HCT116 (cell line): Measurements from ENCODE around the gene KCNIP4. TPM values are rescaled to one million over a fixed set of nuclear protein-coding genes. Genes with fewer than 3 reads are reported as not detected.

Experiments
- ATAC-seq: fragments of 200-7000 bp; cut with Tn5 transposase; 2 replicates; pipeline ENCODE4 v1.9.1; 2020; ENCODE audit warnings: mild to moderate bottlenecking, moderate library complexity
- BruUV-seq: library from RNA; stranded (reverse); fragments of 400-500 nt; replicated peaks from 2 replicates; lab custom pipeline; 2021; lab: Mats Ljungman, UMichigan
- CTCF ChIA-PET: fragments of 300-600 bp; sonication (Branson Sonifier 250); formaldehyde crosslinking; loops from one replicate; lab custom pipeline; 2021; ENCODE audit warnings: antibody characterized with exemption; lab: Charles Lee
- POLR2A ChIA-PET: fragments of 300-600, 350-600 bp; sonication (Branson Sonifier 250); formaldehyde crosslinking; loops from one replicate; lab custom pipeline; 2021; ENCODE audit warnings: antibody characterized with exemption; lab: Charles Lee
- RAD21 ChIA-PET, 2 experiments: fragments of 300-600 bp; sonication (Branson Sonifier 250); formaldehyde crosslinking; loops; one replicate each; lab custom pipeline; 2023; ENCODE audit warnings: low total read pairs in 2 of 2; ENCODE audit not compliant: uncharacterized antibody in 2 of 2, unreplicated experiment in 2 of 2, low non-redundant PET in 1 of 2; lab: Charles Lee
- DNase-seq: peaks from one replicate; pipeline ENCODE4 v3.0.0-alpha.2; 2010; ENCODE audit warnings: low read depth, low spot score
- H2AFZ ChIP-seq: fragments of 200-600 bp; shearing (Covaris generic), sonication (generic); 2 replicates; pipeline ENCODE4 v1.6.1; 2017; ENCODE audit warnings: low read depth, mixed run types, mixed read lengths, antibody characterized with exemption, low read length; ENCODE audit not compliant: poor library complexity, severe bottlenecking
- H3K27ac ChIP-seq: 2 replicates; pipeline ENCODE4 v1.5.1; 2012; ENCODE audit warnings: low read depth, low read length
- H3K27me3 ChIP-seq: fragments of 200-600 bp; sonication (generic); 2 replicates; pipeline ENCODE4 v1.6.1; 2016; ENCODE audit warnings: mixed run types, low read length, mixed read lengths; ENCODE audit not compliant: insufficient read depth
- H3K36me3 ChIP-seq, 2 experiments: fragments of 200-500 bp in 1 of 2; fragments of 200-600 bp in 1 of 2; sonication (Bioruptor generic) in 1 of 2; sonication (generic) in 1 of 2; 2 replicates each; pipeline versions ENCODE4 v1.5.1 to v1.6.1; 2014 to 2016; ENCODE audit warnings: low read length in 2 of 2, inconsistent platforms in 1 of 2, mixed read lengths in 1 of 2, mixed run types in 1 of 2; ENCODE audit not compliant: insufficient read depth in 2 of 2, control insufficient read depth in 1 of 2
- H3K4me1 ChIP-seq, 2 experiments: fragments of 200-600 bp in 1 of 2; sonication (generic) in 1 of 2; 2 replicates each; pipeline versions ENCODE4 v1.5.1 to v1.6.1; 2012 to 2017; ENCODE audit warnings: low read length in 2 of 2, inconsistent platforms in 1 of 2, mild to moderate bottlenecking in 1 of 2, mixed read lengths in 1 of 2, mixed run types in 1 of 2, moderate library complexity in 1 of 2; ENCODE audit not compliant: insufficient read depth in 2 of 2, control insufficient read depth in 1 of 2
- H3K4me2 ChIP-seq: fragments of 200-600 bp; sonication (generic); 2 replicates; pipeline ENCODE4 v1.6.1; 2017; ENCODE audit warnings: mixed run types, low read length, mixed read lengths
- H3K4me3 ChIP-seq, 2 experiments: fragments of 200-600 bp in 1 of 2; sonication (generic) in 1 of 2; replicated peaks in 1 of 2; 2 replicates each; pipeline ENCODE4 v1.5.1; 2011 to 2016; ENCODE audit warnings: low read length in 2 of 2, control low read depth in 1 of 2, low read depth in 1 of 2, mild to moderate bottlenecking in 1 of 2, mixed read lengths in 1 of 2, mixed run types in 1 of 2
- H3K79me2 ChIP-seq: fragments of 200-600 bp; sonication (generic); 2 replicates; pipeline ENCODE4 v1.6.1; 2017; ENCODE audit warnings: mild to moderate bottlenecking, mixed run types, low read length, moderate library complexity, mixed read lengths; ENCODE audit not compliant: insufficient read depth
- H3K9ac ChIP-seq: fragments of 200-600 bp; sonication (generic); 2 replicates; pipeline ENCODE4 v1.6.1; 2016; ENCODE audit warnings: low read length, mixed read lengths
- H3K9me2 ChIP-seq: fragments of 200-600 bp; sonication (generic), shearing (Covaris generic); 2 replicates; pipeline ENCODE4 v1.6.1; 2017; ENCODE audit warnings: mixed run types, mild to moderate bottlenecking, moderate library complexity; ENCODE audit not compliant: insufficient read depth
- H3K9me3 ChIP-seq, 2 experiments: fragments of 200-500 bp in 1 of 2; fragments of 200-600 bp in 1 of 2; sonication (Bioruptor generic) in 1 of 2; sonication (generic) in 1 of 2; 2 replicates each; pipeline ENCODE4 v1.6.1; 2014 to 2017; ENCODE audit warnings: low read length in 2 of 2, mixed read lengths in 2 of 2, inconsistent platforms in 1 of 2, low read depth in 1 of 2, mild to moderate bottlenecking in 1 of 2, mixed run types in 1 of 2, moderate library complexity in 1 of 2; ENCODE audit not compliant: control insufficient read depth in 1 of 2, insufficient read depth in 1 of 2
- H4K20me1 ChIP-seq: fragments of 200-600 bp; sonication (generic), shearing (Covaris generic); 2 replicates; pipeline ENCODE4 v1.6.1; 2017; ENCODE audit warnings: mixed run types, mild to moderate bottlenecking, moderate library complexity; ENCODE audit not compliant: insufficient read depth
- CBX3 ChIP-seq: IDR thresholded peaks from 2 replicates; pipeline ENCODE4 v1.6.1; 2012; ENCODE audit warnings: low read depth
- EZH2 ChIP-seq: fragments of 200-600 bp; sonication (generic); IDR thresholded peaks from 2 replicates; pipeline ENCODE4 v1.6.1; 2017; ENCODE audit warnings: antibody characterized with exemption, mixed run types
- EZH2phosphoT487 ChIP-seq: fragments of 200-600 bp; IDR thresholded peaks from 2 replicates; pipeline ENCODE4 v1.6.1; 2018; ENCODE audit warnings: antibody characterized with exemption, borderline replicate concordance
- FOSL1 ChIP-seq: IDR thresholded peaks from 2 replicates; pipeline ENCODE4 v1.6.1; 2012; ENCODE audit warnings: low read depth
- JUND ChIP-seq: IDR thresholded peaks from 2 replicates; pipeline ENCODE4 v1.6.1; 2012
- MAX ChIP-seq: IDR thresholded peaks from 2 replicates; pipeline ENCODE4 v1.6.1; 2012
- POLR2AphosphoS5 ChIP-seq: IDR thresholded peaks from 2 replicates; pipeline ENCODE4 v1.6.1; 2011; ENCODE audit warnings: mild to moderate bottlenecking, low read depth, low read length, moderate library complexity
- RAD21 ChIP-seq: IDR thresholded peaks from 2 replicates; pipeline ENCODE4 v1.6.1; 2012; ENCODE audit warnings: low read depth, mild to moderate bottlenecking
- REST ChIP-seq: IDR thresholded peaks from 2 replicates; pipeline ENCODE4 v1.6.1; 2012; ENCODE audit warnings: low read depth
- SIN3A ChIP-seq: IDR thresholded peaks from 2 replicates; pipeline ENCODE4 v1.6.1; 2012; ENCODE audit warnings: low read depth
- intact Hi-C: fragments of 100-400 bp; cut with micrococcal nuclease; formaldehyde crosslinking; loops from 2 replicates; pipeline ENCODE4 v1.10.0; 2022
- total RNA-seq: library from RNA; stranded (reverse); gene quantifications from one replicate; pipeline ENCODE4 v1.2.1, GENCODE V29; 2021; ENCODE audit not compliant: unreplicated experiment

KCNIP4 gene
- total RNA-seq, 1 experiment from 2014 or later, result not detected

GRCh38 chr4:21366312-21366711 lies 582.3 kb downstream of the KCNIP4 start:
- Histone ChIP-seq H3K9ac (no peak overlapping the region), H3K79me2 (no peaks in the 10 kb centered on the region), H3K4me2 (no peak overlapping the region), H3K27ac (no peak overlapping the region), H2AFZ (no peak overlapping the region), H3K4me1 (no peaks in the 10 kb centered on the region), H3K4me3 (no peak overlapping the region), H3K27me3 (no peaks in the 10 kb centered on the region), H3K9me2 (no peaks in the 10 kb centered on the region), H3K36me3 (no peaks in the 10 kb centered on the region), H4K20me1 (no peaks in the 10 kb centered on the region), H3K9me3 (peaks cover 5 to 13% of the 10 kb centered on the region in 2 experiments; a peak in 2 of 4 replicates)
- POLR2A ChIA-PET, result no interaction called here
- RAD21 ChIA-PET, result no interaction called here
- TF ChIP-seq MAX (no peak), RAD21 (no peak), CBX3 (no peak), REST (no peak), SIN3A (no peak), POLR2AphosphoS5 (no peak), EZH2 (no peak), JUND (no peak), EZH2phosphoT487 (no peak), FOSL1 (no peak)
- intact Hi-C loops, result no loop called here
- no peak for ATAC-seq
- no TSS peak for BruUV-seq
- CTCF ChIA-PET, result no interaction called here
- DNase-seq, result no peak
